ENCODE results near the gene GABBR2.

The GABBR2 gene

DNA sequence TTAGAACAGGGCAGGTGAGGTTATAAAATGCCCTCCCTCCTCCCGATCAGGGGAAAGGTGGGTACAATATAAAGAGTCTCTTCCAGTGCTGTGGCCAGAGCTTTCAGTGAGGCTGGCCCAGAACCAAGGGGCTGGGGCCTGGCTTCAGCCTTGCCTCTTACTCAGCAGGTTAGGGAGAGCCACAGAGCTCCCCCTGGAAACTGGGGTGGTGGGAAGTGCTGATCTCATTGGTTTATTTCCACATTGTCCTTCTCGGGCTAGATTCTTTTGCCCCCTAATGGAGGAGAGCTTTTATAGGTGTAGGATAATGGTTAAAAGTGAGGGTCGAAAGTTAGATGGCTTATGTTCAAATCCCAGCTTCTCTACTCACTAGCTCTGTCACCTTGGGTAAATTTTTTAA lies 266.6 kb downstream of the GABBR2 start:
- no peak for DNase-seq (ENCODE audit: low read depth in 2 of 2)

DNA sequence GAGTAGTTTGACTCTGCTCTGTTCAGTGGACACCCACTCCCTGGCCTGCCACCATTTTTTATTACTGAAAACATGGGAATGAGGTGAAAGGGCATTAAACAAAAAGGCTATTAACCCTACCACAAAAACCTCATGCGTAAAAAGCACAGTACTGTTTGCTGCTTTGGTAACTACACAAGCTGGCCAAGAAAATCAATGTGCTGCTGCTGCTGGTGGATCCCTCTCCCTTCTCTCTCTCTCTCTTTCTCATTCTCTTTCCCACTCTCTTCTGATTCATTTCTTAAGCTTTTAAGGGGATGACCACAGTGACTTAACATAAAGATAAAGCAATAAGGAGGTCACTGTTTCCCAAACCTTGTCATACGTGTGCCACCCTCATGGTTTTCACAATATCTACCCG lies 270.1 kb downstream of the GABBR2 start:
- no peak for DNase-seq (ENCODE audit: low read depth in 2 of 2)

DNA sequence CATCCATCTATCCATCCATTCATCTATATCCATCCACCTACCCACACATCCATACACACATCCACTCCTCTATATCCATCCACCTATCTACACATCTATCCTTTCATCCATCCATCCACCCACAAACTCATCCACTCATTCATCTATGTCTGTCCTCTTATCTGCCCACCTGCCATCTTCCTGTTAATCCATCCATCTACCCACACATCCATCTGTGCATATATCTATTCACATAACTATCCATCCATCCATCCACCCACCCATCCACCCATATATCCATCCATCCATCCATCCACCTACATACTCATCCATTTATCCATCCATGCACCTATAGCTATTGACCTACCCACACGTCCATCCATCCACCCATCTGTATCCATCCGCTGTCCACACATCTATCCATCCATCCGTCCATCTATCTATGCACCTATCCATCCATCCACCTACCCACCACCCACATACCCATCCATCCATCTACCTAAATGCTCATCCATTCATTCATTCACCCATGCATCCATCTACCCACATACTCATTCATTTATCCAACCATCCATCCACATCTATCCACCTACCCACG lies 271.2 kb downstream of the GABBR2 start:
- no peak for DNase-seq (ENCODE audit: low read depth in 2 of 2)

- no peak for DNase-seq (ENCODE audit: low read depth in 2 of 2)
Observed at GRCh38 chr9:98432960-98433359, 275.8 kb downstream of the GABBR2 start.

DNA sequence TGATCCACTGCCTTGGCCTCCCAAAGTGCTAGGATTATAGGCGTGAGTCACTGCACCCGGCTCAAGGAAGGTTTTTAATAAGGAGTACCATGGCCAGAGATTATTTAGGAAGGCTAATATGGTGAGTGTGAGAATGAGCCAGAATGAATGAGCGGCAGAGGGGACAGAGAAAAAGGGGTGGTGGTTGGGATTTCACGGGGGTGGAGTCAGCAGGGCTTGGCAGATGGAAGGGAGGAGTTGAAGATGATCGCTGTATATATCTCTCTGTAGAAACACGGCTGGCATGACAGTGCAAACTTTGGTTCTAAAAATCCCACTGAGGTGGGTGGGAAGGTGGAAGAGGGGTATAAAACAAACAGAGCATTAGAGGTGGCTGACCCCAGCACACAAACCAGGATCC lies 276.6 kb downstream of the GABBR2 start:
- no peak for DNase-seq (ENCODE audit: low read depth in 2 of 2)

DNA sequence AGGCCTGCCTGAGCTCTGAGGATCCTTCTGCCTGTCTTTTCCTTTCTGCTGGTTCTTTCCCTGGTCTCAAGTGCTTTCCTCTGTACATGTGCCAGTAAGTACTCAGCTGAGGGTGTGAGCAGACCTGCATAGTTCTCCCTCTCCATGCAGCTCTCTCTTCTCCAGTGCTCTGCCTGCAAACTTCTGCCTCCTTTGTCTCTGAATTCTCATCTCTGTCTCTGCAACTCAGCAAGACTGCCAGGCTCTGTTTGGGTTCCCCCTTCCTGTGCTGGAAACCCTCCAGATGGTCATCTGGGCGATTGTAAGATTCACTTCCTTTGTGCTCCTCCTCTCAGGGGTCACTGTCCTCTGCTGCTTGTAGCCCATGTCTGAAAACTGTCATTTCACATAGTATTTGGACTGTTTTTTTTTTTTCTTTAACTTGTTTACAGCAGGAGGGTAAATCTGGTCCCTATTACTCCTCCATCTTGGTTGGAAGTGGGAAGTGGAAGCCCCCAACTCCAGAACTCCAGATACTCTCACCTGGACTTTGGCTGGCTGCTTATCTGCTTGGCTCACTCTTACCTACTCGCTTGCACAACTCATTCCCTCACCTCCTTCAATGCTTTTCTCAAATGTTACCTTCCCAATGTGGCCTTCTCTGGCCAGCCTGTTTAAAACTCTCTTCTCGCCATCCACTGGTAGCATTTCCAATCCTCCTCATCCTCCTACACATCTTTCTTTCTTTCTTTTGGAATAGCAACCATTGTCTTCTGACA lies 278.0 kb downstream of the GABBR2 start:
- no peak for DNase-seq (ENCODE audit: low read depth in 2 of 2)

GRCh38 chr9:98429613-98430012 lies 279.1 kb downstream of the GABBR2 start:
- DNase-seq (ENCODE audit: low read depth in 2 of 2) = no peak

- no peak for DNase-seq (ENCODE audit: low read depth in 2 of 2)
Observed at GRCh38 chr9:98428454-98428853, 280.3 kb downstream of the GABBR2 start.

GRCh38 chr9:98427491-98427890 lies 281.2 kb downstream of the GABBR2 start:
- DNase-seq (ENCODE audit: low read depth in 2 of 2) = no peak

DNA sequence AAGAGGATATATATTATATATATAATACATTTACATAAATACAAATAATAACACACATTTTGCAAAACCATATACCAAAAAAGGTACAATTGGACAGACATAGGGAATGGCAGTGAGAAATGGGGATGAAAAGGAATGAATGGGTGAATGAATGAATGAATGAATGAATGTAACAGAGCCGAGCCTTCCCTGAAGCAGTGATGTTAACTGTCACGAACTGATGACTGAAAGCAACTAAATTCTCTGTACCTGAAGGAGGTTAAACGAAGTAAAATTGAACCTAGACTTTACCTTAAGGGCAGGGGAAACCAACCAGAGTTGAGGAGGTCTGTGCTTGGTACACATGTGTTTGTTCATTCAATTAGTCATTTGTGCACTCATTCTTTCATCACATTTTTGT lies 283.7 kb downstream of the GABBR2 start:
- DNase-seq (ENCODE audit: low read depth in 2 of 2) = no peak

DNA sequence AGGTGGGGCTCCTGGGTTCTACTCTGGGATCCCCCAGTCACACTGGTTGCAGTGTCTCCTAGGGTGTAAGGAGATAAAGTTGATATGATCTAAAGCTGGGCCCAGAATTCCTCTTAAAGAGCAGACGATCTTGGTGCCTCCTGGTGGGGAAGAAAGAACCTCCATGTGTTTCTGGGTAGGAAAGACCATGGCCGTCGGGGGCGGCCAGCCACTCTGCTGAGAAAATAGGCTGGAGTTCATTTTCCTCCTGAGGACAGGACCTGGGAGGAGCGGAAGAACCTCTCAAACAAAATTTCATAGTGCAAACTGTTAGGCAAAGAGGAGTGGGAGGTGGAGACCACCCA lies 289.5 kb downstream of the GABBR2 start:
- no peak for DNase-seq (ENCODE audit: low read depth in 2 of 2)

- DNase-seq (ENCODE audit: low read depth in 2 of 2) = no peak
Observed at GRCh38 chr9:98418578-98419259, 290.0 kb downstream of the GABBR2 start.

DNA sequence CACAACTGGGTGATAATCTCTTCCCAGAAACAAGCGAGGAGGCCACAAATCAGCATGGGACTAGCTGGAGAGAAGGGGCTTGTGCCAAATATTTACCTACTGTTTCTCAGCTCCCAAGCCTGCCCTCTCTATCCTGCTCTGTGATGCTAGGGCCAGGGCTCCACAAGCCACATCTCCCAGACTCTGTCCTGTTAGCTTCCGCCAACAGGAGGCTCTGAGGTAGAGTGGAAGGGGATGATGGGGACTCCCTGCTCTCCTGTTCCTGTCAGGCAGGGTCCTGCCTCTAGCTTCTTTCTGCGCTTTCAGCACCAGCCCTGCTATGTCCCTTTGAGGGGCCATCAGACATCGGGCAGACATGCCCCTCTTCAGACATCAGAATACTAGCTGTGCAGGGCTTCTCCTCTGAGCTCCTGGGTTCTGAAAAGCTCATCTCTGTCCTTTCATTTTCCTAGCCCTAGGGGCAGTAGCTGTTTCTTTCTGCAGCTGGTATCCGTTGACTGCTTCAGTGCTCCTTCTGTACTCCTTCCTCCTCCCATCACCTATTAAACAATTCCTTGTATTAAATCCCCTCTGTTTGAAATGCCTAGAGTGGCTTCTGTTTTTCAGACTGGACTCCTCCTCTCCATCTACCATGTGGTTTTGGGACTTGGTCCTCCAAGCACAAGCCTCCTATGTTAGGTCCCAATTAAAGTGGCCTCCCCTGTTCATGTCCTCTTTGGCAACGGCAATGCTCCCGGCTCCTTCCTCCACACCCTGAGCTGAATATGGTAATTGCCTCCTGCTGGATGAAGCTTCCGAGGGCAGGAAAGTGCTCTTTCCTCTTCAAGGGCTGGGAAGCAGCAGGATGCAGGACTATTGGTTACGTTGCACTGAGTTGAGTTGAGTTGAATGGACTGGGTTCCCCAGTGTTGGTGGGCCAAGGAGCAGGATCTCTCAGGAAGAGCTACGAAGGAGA lies 292.2 kb downstream of the GABBR2 start:
- DNase-seq (ENCODE audit: low read depth in 2 of 2) = no peak

GRCh38 chr9:98415782-98416181 lies 293.0 kb downstream of the GABBR2 start:
- no peak for DNase-seq (ENCODE audit: low read depth in 2 of 2)

DNA sequence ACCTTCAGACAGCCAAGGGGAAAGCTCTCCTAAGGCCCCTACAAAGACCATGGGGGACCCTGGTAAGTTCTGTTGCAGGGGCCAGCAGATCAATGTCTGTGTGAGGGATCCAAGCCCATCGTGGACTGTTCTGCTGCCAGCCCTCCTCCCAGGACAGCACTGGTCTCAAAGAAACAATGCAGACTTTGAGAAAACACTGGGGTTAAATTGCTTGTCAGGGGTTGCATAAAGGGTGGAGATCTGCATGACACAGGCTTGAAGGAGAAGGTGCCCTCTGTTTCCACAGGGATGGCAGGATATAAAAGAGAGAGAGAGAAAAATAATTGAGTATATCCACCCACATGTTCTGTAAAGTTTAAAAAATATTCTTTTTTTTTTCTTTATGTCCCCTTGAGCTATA lies 295.7 kb downstream of the GABBR2 start:
- DNase-seq (ENCODE audit: low read depth in 2 of 2) = no peak

DNA sequence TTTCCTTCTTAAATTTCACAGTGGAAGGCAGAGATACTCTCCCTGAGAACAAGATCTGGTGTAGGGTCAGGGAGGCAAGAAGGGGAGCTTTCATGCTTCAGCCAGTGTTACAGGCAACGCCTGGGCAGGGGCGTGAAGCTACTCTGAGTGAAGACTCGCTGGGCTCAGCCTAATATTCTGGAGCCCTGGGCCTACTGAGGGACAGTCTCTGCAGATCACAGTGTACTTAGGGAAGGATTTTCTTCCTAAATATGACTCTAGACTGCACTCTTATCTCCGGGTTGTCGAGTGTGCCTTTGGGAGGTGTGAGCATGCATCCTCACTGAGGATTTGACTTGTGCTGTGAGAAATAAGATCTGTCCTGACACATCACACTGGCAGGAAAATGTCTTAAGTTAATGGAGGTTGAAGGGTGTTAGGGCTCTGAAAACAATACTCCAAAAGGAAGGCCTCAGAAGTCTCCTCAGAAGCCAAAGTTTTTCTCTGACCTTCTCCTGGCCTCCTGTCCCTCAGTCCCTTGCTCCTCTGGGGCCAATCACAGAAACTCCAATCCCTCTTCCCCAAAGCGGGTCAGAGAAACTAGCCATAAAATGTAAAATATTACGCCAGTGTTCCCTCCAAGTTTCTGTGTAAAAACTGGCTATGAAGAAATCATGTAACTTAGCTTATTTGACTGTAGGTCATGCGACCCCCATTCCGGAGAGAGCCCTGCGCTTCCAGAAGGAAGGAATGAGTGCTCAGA lies 296.5 kb downstream of the GABBR2 start:
- no peak for DNase-seq (ENCODE audit: low read depth in 2 of 2)

- no peak for DNase-seq (ENCODE audit: low read depth in 2 of 2)
Observed at GRCh38 chr9:98410185-98410697, 298.5 kb downstream of the GABBR2 start.

- no peak for DNase-seq (ENCODE audit: low read depth in 2 of 2)
Observed at GRCh38 chr9:98409719-98410118, 299.0 kb downstream of the GABBR2 start.

DNA sequence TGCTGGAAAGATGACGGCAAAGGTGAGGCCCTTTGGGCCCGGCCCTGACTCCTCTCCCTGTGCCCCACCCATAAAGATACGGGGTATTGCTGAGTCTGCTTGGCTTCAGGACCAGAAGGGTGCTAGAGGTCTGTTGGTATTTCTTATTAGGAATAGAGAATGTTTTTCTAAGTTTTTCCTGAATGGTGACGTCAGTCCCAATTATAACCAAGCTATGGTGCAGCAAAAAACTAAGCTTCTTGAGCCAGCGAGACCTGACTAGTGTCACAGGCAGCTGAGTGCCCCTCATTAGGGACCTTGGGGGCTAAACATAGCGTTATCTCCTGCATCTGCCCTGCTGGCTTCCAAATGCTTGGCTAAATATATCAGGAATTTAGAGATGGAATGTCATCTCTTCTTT lies 302.3 kb downstream of the GABBR2 start:
- no peak for DNase-seq (ENCODE audit: low read depth in 2 of 2)

- no peak for DNase-seq (ENCODE audit: low read depth in 2 of 2)
Observed at GRCh38 chr9:98404237-98404636, 304.5 kb downstream of the GABBR2 start.

- DNase-seq (ENCODE audit: low read depth in 2 of 2) = no peak
Observed at GRCh38 chr9:98403715-98404114, 305.0 kb downstream of the GABBR2 start.

Measured in stimulated activated CD8-positive, alpha-beta memory T cell treated with anti-CD3 and anti-CD28 coated beads, Interleukin-2, amount 100 ng/mL, for 48 hours (primary cell).